Subcutaneous adipose tissue (tissue), 4 donors: ENCODE measurements around the gene NUDT13. TPM values are rescaled to one million over a fixed set of nuclear protein-coding genes. Genes with fewer than 3 reads are reported as not detected.

Experiments used
- CTCF ChIP-seq: fragments of 450-650 bp; IDR thresholded peaks from one replicate; pipeline ENCODE4 v1.5.1; 2016; ENCODE audit warnings: low read depth, mild to moderate bottlenecking, control low read depth, antibody characterized with exemption, moderate library complexity
- total RNA-seq, 4 donors: library from RNA; depleted of rRNA; stranded (reverse); fragments of >200 nt; gene quantifications; one replicate each; pipeline ENCODE4 v1.1.0, GENCODE V29; 2016

Gene NUDT13
- total RNA-seq, 4 donors from 2014 or later, result 2.1 to 9.0 (median 2.7) TPM

- no peak for TF ChIP-seq CTCF
Observed at GRCh38 chr10:73159038-73159648, 48.9 kb downstream of the NUDT13 start.

- TF ChIP-seq CTCF, result no peak
Observed at GRCh38 chr10:73161079-73161478, 50.8 kb downstream of the NUDT13 start.

GRCh38 chr10:73161662-73162061 lies 51.4 kb downstream of the NUDT13 start:
- no peak for TF ChIP-seq CTCF

GRCh38 chr10:73163096-73163495 lies 52.8 kb downstream of the NUDT13 start:
- TF ChIP-seq CTCF, result no peak

DNA sequence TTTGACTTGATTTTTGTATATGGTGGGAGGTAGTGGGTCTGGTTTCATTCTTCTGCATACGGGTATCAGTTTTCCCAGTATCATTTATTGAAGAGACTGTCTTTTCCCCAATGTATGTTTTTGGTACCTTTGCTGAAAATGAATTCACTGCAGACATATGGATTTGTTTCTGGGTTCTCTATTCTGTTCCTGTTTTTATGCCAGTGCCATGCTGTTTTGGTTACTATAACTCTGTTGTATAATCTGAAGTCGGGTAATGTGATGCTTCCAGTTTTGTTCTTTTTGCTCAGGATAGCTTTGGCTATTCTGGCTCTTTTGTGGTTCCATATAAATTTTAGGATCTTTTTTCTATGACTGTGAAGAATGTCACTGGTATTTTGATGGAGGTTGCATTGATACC lies 56.7 kb downstream of the NUDT13 start:
- TF ChIP-seq CTCF, result no peak

GRCh38 chr10:73167458-73167782 lies 57.2 kb downstream of the NUDT13 start:
- TF ChIP-seq CTCF, result no peak

DNA sequence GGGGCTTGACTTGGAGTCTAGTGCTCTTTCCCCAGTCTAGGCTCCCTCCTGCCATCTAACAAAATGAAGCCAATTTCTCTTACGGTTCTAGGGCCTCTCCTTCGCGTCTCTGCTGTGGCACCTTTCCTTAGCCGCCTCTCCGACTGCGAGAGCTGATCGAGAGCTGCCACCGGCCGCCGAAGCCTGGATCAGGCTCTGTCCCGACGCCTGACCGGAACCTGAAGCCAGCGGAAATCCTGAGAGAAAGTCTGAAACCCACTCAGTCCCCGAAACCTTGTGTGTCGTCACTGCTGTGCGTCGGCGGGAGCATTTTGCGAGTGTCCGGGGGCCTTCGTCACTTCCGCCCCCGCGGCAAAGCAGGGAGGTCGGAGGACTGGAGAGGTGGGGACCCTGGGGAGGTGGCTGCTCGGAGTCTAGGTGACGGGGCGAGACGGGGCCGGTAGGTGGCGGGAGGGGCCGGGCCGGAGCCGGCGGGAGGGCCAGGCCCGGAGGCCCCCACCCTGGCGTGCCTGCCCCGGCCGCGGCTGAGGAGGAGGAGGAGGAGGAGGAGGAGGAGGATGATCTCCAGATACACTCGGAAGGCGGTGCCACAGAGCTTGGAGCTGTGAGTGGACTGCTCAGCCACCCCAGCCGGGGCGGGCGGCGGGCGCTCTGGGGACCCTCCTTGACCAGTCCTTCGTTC lies 57.7 kb downstream of the NUDT13 start, which contains the start of the genes ECD and FAM149B1:
ECD (minus strand) TSS at position 226 of the 682 bp plus-strand sequence. CDS start 4,071 bp downstream, outside the sequence.
FAM149B1 (plus strand) TSS at position 337 of the 682 bp plus-strand sequence; CDS start at position 558, 221 bp downstream.
- no peak for TF ChIP-seq CTCF
